COLO668 (cell line): ENCODE results near the gene ZNF70.

Source experiments
- DNase-seq: peaks from one replicate; lab custom pipeline; 2025; ENCODE audit not compliant: unreplicated experiment; lab: John Stamatoyannopoulos, UW

Gene ZNF70

DNA sequence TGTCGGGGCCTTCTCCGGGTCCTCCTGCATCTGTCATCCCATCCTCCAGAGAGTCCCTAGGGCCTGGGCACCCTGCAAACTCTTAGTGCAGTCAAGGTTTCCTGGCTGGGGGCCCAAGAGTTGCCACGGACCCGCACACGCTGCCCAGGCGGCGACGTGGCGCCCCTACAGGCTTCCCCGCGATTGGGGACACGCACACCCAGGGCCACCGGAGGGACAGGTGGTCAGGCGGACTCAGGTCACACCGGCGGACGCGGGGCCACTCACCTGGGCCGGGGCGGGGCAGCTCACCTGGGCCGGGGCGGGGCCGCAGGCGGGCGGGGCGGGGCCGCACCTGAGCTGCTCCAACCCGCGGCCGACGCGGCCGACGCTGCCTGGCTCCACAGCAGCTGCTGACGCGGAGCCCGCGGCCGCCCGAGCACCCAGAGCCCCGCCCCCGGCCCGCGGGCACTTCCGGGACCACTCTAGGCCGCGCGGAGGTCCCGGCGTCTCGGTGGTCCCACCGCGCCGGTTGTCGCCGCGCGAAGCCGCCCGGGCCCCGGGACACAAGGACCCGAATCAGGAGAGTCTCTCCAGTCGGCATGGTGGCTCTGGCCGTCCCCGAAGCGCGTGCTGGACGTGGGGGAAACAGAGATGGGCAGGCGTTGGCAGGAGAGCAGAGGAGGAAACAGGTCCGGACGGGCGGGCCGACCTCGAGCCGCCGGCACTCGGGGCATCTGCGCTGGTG, at the start of gene ZNF70:
Gene ZNF70 (minus strand): TSS at position 399 of the 727 bp plus-strand sequence. CDS start 5,972 bp downstream, outside the sequence.
- DNase-seq = peak; percentile 97

DNA sequence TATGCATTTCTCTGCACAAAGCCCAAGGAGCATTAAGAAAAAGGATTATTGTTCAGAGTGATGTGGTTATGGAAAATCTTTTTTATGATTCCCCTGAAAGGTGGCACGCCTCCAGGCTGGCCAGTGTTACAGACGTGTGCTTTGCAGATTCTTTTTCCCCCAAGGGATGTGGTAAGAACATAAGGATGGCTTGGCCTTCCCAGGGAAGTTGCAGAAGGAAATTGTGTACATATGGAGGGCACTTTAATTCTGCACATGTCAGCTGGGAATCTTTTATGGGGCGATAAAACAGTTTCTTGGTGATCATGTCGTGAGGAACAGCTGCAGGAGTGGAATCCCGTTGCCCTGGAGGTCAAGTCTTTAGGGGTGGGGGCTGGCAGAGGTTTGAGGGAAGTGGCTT, 45.5 kb upstream of the ZNF70 start:
- no peak for DNase-seq

DNA sequence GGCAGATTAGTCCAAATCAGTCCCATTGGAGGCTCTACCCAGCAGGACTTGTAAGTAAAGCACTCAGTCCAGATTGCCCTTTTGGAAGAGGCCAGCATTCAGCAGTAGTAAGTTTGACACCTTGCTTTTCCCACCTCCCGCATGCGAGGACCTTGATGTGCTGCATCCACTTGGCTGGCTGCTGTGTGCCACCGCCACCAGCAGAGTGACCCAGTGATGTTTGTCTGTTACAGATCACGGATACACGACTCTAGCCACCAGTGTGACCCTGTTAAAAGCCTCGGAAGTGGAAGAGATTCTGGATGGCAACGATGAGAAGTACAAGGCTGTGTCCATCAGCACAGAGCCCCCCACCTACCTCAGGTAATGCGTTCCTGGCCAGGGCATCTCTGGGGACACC, 42.4 kb upstream of the ZNF70 start:
- no peak for DNase-seq

GRCh38 chr22:23791738-23792645, 41.1 kb upstream of the ZNF70 start:
- DNase-seq = no peak

DNA sequence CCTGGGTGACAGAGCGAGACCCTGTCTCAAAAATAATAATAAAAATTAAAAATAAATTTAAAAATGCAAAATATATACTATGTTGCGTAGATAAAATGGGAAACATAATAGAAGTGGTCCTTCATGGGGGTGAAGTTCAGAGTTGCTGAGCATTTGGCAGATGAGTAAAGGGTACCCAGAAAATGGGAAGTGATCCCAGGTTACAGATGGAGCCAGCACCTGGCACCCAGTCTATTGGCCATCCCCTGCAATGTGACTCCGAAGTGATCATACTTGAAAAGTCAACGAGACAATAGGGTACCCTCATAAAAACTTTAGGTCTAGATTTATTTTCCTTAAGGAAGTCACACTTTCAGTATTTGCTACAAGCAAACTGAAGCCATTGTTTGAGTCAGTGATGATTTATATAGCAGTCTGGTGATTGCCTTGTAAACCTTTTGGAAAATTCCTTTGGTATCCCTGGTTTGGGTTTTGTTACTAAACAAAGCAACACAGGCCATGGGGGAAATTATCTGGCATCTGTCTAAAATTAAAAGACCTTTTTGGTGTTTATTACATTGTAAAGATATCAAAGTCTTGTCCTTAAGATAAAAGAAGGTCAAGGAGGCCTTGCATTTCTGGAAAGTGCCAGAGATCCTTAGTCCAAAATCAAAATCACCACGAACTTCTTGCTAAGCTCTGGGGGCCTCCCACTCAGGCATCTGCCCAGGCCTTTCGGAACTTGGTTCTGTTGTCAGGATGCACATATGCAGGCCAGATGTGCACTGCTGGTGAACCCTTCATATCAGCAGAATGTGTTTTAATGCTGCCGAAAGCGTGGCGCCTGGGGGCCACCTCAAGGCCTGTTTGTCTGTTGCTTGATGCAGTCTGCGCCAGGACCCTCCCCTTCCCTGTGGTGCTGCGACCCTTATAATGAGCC, 40.2 kb upstream of the ZNF70 start:
- DNase-seq = no peak

GRCh38 chr22:23789638-23790037, 38.7 kb upstream of the ZNF70 start:
- DNase-seq = peak; percentile 47

DNA sequence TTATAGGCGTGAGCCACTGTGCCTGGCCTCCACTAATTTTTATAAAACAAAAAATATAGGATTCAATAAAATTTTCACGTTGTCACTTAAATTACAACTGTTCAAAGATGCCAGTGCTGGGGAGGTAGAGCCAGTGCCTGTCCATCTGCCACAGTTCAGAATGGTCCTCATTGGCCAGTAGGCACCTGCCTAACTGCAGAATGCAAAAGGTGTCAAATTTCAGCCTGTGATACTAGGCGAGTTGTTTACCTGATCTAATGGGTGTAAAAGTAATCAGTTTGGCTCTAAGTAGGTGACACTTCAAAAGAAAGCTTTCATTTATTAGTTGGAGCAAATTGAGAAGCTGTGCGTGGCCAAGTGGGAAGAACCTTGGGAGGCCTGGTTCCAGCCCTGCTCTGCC, 38.2 kb upstream of the ZNF70 start:
- peak; percentile 43 for DNase-seq

- DNase-seq = no peak
Observed at GRCh38 chr22:23787910-23788309, 37.0 kb upstream of the ZNF70 start.

DNA sequence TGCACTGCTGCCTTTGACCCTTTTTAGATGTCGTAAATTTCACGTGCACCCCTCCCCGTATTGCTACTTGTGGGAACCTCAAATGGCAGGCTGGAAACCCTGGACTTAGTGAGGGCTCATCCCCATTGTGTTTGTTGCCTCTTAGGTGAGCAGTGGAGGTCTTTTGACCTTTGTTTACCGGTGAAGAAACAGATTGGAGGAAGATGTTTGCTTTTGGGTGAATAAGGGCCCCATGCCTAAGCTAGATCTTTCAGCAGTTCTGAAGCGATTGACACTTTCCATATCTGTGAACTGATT, 36.6 kb upstream of the ZNF70 start:
- DNase-seq = no peak

DNA sequence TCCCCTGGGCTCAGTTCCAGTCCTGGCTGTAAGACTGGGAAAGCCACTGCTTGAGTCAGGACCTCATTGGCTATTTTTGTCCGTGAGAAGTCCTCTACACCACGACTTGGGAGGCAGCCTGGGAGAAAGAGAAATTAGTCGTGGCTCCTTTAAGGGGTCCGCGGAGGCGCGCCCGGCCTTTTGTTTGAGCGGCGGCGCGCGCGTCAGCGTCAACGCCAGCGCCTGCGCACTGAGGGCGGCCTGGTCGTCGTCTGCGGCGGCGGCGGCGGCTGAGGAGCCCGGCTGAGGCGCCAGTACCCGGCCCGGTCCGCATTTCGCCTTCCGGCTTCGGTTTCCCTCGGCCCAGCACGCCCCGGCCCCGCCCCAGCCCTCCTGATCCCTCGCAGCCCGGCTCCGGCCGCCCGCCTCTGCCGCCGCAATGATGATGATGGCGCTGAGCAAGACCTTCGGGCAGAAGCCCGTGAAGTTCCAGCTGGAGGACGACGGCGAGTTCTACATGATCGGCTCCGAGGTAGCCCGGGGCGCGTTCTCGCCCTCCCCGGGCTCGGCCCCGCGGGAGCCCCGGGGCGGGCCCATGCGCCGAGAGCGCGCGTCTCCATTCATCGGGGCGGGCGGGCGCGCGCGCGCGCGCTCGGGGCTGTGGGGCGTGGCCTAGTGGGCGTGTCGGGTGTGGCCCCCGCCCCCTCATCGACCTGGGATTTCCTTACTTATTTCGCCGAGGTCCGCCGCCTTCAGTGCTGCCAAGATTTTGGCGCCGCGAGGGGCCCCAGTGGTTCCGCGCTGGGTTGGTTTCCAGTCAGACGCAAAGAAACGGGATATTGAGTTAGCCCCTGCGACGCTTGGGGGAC, 36.1 kb upstream of the ZNF70 start, which contains the start of gene SMARCB1:
Gene SMARCB1 (plus strand): TSS at position 215 of the 848 bp plus-strand sequence. CDS start 204 bp downstream, at position 419.
- peak; percentile 97 for DNase-seq

GRCh38 chr22:23786261-23786710, 35.4 kb upstream of the ZNF70 start:
- DNase-seq = no peak

- DNase-seq = no peak
Observed at GRCh38 chr22:23784215-23784732, 33.4 kb upstream of the ZNF70 start.

DNA sequence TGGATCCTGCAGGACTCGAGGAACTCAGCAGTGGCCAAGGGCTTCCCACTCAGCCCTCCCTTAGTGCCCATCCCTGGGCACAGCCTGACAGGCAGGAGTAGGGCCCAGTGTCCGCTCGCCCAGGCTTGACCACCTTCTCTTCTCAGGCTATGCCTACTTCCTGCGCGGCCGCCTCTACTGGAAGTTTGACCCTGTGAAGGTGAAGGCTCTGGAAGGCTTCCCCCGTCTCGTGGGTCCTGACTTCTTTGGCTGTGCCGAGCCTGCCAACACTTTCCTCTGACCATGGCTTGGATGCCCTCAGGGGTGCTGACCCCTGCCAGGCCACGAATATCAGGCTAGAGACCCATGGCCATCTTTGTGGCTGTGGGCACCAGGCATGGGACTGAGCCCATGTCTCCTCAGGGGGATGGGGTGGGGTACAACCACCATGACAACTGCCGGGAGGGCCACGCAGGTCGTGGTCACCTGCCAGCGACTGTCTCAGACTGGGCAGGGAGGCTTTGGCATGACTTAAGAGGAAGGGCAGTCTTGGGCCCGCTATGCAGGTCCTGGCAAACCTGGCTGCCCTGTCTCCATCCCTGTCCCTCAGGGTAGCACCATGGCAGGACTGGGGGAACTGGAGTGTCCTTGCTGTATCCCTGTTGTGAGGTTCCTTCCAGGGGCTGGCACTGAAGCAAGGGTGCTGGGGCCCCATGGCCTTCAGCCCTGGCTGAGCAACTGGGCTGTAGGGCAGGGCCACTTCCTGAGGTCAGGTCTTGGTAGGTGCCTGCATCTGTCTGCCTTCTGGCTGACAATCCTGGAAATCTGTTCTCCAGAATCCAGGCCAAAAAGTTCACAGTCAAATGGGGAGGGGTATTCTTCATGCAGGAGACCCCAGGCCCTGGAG, 32.6 kb upstream of the ZNF70 start:
- no peak for DNase-seq

DNA sequence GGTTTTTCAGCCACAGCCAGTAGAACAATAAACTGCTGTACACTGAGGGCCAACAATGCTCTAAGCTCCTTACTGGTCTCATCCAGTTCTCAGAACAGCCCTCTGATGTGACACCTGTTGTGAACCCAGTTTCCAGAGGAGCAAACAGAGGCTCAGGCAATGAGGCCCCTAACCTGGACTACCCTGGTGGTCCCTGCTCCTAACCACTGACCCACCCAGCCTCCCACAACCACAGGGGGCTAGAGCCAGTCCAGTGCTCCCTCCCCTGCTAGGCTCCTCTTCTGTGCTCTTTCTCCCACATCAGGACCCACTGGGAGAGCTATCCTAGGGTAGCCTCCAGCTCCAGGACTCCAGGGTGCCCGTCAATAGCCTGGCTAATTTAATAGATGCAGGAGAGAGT, 31.8 kb upstream of the ZNF70 start:
- DNase-seq = no peak

- DNase-seq = no peak
Observed at GRCh38 chr22:23782252-23782651, 31.3 kb upstream of the ZNF70 start.

GRCh38 chr22:23781511-23782183, 30.7 kb upstream of the ZNF70 start:
- DNase-seq = no peak

GRCh38 chr22:23781065-23781464, 30.2 kb upstream of the ZNF70 start:
- DNase-seq = no peak

DNA sequence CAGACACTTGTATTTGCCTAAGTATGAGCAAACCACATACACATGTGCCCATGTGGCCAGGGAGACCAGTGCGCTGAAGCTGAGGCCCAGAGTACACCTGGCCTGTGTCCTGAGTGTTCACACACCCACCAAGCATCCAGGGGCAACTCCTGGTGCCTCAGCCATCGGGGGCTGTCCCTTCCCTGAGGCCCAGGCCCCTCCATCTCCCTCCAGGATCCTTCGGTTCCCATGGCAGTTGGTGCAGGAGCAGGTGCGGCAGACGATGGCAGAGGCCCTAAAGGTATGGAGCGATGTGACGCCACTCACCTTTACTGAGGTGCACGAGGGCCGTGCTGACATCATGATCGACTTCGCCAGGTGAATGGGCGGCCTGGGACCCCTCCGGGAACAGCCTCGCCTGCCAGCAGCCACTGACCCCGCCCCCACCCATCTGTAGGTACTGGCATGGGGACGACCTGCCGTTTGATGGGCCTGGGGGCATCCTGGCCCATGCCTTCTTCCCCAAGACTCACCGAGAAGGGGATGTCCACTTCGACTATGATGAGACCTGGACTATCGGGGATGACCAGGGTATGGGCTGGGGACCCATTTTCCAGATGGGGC, 29.3 kb upstream of the ZNF70 start:
- no peak for DNase-seq
